GM23248 (cell line): ENCODE measurements around the gene BICD1.

ENCODE experiments used
- EZH2 ChIP-seq: fragments of 200-600 bp; sonication (generic); IDR thresholded peaks from 2 replicates; pipeline ENCODE4 v1.6.1; 2018; ENCODE audit warnings: antibody characterized with exemption, mild to moderate bottlenecking; ENCODE audit not compliant: insufficient read depth, poor library complexity, severe bottlenecking
- EZH2phosphoT487 ChIP-seq: fragments of 200-600 bp; sonication (generic); IDR thresholded peaks from 2 replicates; pipeline ENCODE4 v1.6.1; 2018; ENCODE audit warnings: antibody characterized with exemption, moderate library complexity, mild to moderate bottlenecking, low read depth; ENCODE audit not compliant: insufficient read depth

DNA sequence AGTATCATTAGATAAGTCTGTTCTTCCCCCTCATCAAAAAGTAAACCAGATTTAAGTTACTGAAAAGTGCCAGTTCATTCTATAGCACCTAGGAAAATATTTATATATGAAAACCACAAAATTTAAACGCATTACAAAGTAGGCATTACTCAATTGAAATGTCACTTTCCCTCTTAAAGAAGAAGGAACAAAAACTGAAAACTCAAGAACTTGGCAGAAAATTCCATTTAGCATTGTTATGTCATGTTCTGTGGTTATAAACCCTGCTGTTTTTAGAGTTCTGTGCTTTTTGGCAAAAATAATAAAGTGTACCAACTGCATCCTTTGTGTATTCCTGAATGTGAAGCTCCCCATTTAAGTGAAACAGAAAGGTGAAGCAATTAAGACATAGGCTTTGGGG lies 296.3 kb downstream of the BICD1 start:
- no peak for TF ChIP-seq EZH2phosphoT487
- TF ChIP-seq EZH2 = no peak
